Osteoblast (primary cell): ENCODE measurements around the gene KIRREL2. TPM values are rescaled to one million over a fixed set of nuclear protein-coding genes. Genes with fewer than 3 reads are reported as not detected.

Experiments
- DNase-seq: peaks from one replicate; pipeline ENCODE4 v3.0.0; 2011; ENCODE audit warnings: low spot score, mixed read lengths; ENCODE audit not compliant: insufficient read length; ENCODE audit errors: missing footprints
- H2AFZ ChIP-seq: 2 replicates; pipeline ENCODE4 v1.6.0; 2011; ENCODE audit warnings: mild to moderate bottlenecking, low read length
- H3K27ac ChIP-seq: 2 replicates; pipeline ENCODE4 v1.5.1; 2011; ENCODE audit warnings: mild to moderate bottlenecking, low read depth, low read length, moderate library complexity
- H3K27me3 ChIP-seq: 2 replicates; pipeline ENCODE4 v1.6.0; 2012; ENCODE audit warnings: mild to moderate bottlenecking, control low read depth, inconsistent platforms, low read length, moderate library complexity; ENCODE audit not compliant: insufficient read depth
- H3K36me3 ChIP-seq: 2 replicates; pipeline ENCODE4 v1.5.1; 2011; ENCODE audit warnings: mild to moderate bottlenecking, low read length, control low read depth, moderate library complexity; ENCODE audit not compliant: insufficient read depth
- H3K4me1 ChIP-seq: 2 replicates; pipeline ENCODE4 v1.5.1; 2011; ENCODE audit warnings: mild to moderate bottlenecking, low read length, control low read depth, moderate library complexity; ENCODE audit not compliant: insufficient read depth
- H3K4me2 ChIP-seq: 2 replicates; pipeline ENCODE4 v1.6.0; 2011; ENCODE audit warnings: mild to moderate bottlenecking, low read length; ENCODE audit not compliant: insufficient read depth
- H3K4me3 ChIP-seq: fragments of 200-600 bp; sonication (generic); 3 replicates; pipeline ENCODE4 v1.5.1; 2012; ENCODE audit warnings: mild to moderate bottlenecking, low read length, inconsistent platforms; ENCODE audit not compliant: insufficient read depth
- H3K79me2 ChIP-seq: 2 replicates; pipeline ENCODE4 v1.6.0; 2012; ENCODE audit warnings: mild to moderate bottlenecking, low read length, control low read depth, inconsistent platforms; ENCODE audit not compliant: insufficient read depth
- H3K9me3 ChIP-seq: 2 replicates; pipeline ENCODE4 v1.5.1; 2011; ENCODE audit warnings: low read depth, low read length, control low read depth
- H4K20me1 ChIP-seq: 2 replicates; pipeline ENCODE4 v1.6.0; 2012; ENCODE audit warnings: mild to moderate bottlenecking, low read length, control low read depth; ENCODE audit not compliant: insufficient read depth
- CTCF ChIP-seq: IDR thresholded peaks from 2 replicates; pipeline ENCODE4 v1.5.1; 2011; ENCODE audit warnings: mild to moderate bottlenecking, low read depth, low read length, moderate library complexity; ENCODE audit errors: extremely low read depth
- total RNA-seq: library from RNA; depleted of rRNA; stranded (reverse); fragments of >200 nt; gene quantifications from 2 replicates; pipeline ENCODE4 v1.2.3, GENCODE V29; 2012

The KIRREL2 gene
- total RNA-seq, 1 donor: not detected

GRCh38 chr19:35895911-35896642 lies 39.4 kb downstream of the KIRREL2 start:
- DNase-seq: peak; percentile 9
- H4K20me1 ChIP-seq: no peaks in the 10 kb centered on the region
- no peak overlapping the region for H2AFZ ChIP-seq
- no peaks in the 10 kb centered on the region for H3K27me3 ChIP-seq
- peaks cover 21% of the 10 kb centered on the region for H3K79me2 ChIP-seq
- H3K4me2 ChIP-seq: no peak overlapping the region
- H3K9me3 ChIP-seq: no peaks in the 10 kb centered on the region
- no peak overlapping the region for H3K27ac ChIP-seq
- TF ChIP-seq CTCF: no peak
- H3K36me3 ChIP-seq: peaks cover 30% of the 10 kb centered on the region
- H3K4me1 ChIP-seq: peaks cover 4% of the 10 kb centered on the region
- no peak overlapping the region for H3K4me3 ChIP-seq

GRCh38 chr19:35896643-35897040 lies 39.9 kb downstream of the KIRREL2 start:
- no peak overlapping the region for H3K4me2 ChIP-seq
- no peak for TF ChIP-seq CTCF
- H3K27ac ChIP-seq: no peak overlapping the region

GRCh38 chr19:35897706-35898451 lies 41.2 kb downstream of the KIRREL2 start:
- H3K4me2 ChIP-seq: peak overlapping the region; percentile 97
- H2AFZ ChIP-seq: peak overlapping the region; percentile 78
- H3K27me3 ChIP-seq: no peaks in the 10 kb centered on the region
- H3K4me1 ChIP-seq: peaks cover 18% of the 10 kb centered on the region
- H3K4me3 ChIP-seq: peak overlapping the region; percentile 86
- no peaks in the 10 kb centered on the region for H3K9me3 ChIP-seq
- no peaks in the 10 kb centered on the region for H4K20me1 ChIP-seq
- H3K27ac ChIP-seq: no peak overlapping the region
- peaks cover 21% of the 10 kb centered on the region for H3K79me2 ChIP-seq
- peak; percentile 43 for DNase-seq
- TF ChIP-seq CTCF: no peak
- peaks cover 28% of the 10 kb centered on the region for H3K36me3 ChIP-seq

More at GRCh38 chr19:35896643-35897040, 39.9 kb downstream of the KIRREL2 start:
- Histone ChIP-seq H3K4me3 (no peak overlapping the region), H3K27me3 (no peaks in the 10 kb centered on the region), H3K79me2 (peaks cover 21% of the 10 kb centered on the region), H3K9me3 (no peaks in the 10 kb centered on the region), H4K20me1 (no peaks in the 10 kb centered on the region), H2AFZ (no peak overlapping the region), H3K36me3 (peaks cover 28% of the 10 kb centered on the region), H3K4me1 (peaks cover 9% of the 10 kb centered on the region)
- peak; percentile 59 for DNase-seq

- H3K27ac ChIP-seq: no peak overlapping the region
- no peak for DNase-seq
Observed at GRCh38 chr19:35898499-35898809, 41.7 kb downstream of the KIRREL2 start.

More at GRCh38 chr19:35898499-35898809, 41.7 kb downstream of the KIRREL2 start:
- Histone ChIP-seq H3K4me1 (peaks cover 21% of the 10 kb centered on the region), H3K27me3 (no peaks in the 10 kb centered on the region), H4K20me1 (no peaks in the 10 kb centered on the region), H3K79me2 (peaks cover 21% of the 10 kb centered on the region), H2AFZ (peak overlapping the region; percentile 78), H3K4me3 (peak overlapping the region; percentile 86), H3K4me2 (peak overlapping the region; percentile 97), H3K9me3 (no peaks in the 10 kb centered on the region), H3K36me3 (peaks cover 23% of the 10 kb centered on the region)
- no peak for TF ChIP-seq CTCF
